GM04504 (cell line): ENCODE results near the gene PALM.
A peak's percentile ranks its signal among the peaks of the same experiment; 100 is the strongest.
"Not testable (repeated sequence)": the region's sequence is repeated elsewhere in the genome, so short reads cannot be mapped to it uniquely, and the experiment has no call there.

Experiments
- DNase-seq: peaks from one replicate; pipeline ENCODE4 v3.0.0-alpha.2; 2012; ENCODE audit warnings: low read depth

PALM gene, protein sequence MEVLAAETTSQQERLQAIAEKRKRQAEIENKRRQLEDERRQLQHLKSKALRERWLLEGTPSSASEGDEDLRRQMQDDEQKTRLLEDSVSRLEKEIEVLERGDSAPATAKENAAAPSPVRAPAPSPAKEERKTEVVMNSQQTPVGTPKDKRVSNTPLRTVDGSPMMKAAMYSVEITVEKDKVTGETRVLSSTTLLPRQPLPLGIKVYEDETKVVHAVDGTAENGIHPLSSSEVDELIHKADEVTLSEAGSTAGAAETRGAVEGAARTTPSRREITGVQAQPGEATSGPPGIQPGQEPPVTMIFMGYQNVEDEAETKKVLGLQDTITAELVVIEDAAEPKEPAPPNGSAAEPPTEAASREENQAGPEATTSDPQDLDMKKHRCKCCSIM

DNA sequence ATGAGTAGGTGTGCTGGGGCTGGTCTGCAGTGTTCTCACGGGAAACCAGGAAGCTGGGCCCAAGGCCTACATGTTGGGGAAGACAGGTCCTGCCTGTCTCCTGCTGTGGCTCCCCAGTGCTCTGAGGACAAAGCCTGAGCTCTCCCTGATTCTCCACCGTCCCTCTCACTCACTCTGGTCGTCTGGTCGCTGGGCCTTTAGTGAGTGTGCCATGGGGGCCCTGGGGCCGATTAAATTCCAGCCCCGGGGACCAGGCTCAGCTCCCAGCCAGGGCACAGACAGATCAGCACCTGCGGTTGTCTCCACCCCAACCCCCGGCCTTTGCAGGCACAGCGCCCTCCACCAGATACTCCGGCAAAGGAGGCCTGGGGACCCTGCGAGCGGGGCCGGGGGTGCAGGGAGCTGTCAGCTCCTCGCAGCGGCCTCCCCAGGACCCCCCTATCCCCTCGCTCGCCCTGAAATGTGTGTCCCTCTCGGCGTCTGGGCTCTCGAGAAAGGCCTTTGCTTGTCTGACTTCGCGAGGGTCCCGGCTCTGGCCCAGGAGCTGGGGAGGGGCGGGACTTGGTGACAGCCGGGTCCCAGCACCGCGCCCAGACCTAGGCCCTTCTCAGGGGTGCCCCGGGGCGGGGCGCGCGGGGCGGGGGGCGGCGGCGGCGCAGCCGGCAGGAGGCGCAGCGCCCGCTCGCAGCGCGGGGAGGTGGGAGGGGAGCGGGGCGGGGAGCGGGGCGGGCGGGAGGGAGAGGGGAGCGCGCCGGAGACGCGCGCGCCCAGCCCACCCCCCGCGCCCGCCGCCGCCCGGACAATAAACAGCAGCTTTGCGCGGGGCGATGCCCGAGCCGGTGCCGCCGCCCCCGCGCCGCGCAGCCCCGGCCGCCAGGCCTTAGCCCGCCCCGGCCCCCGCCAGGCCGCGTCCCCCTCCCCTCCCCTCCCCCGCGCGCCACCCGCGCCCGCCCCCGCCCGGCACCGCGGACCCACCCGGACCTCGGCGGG, at the start of gene PALM:
Gene PALM, plus strand, starts transcription at position 782 of the 990 bp plus-strand sequence. CDS start 212 bp downstream, outside the sequence.
- no peak for DNase-seq

DNA sequence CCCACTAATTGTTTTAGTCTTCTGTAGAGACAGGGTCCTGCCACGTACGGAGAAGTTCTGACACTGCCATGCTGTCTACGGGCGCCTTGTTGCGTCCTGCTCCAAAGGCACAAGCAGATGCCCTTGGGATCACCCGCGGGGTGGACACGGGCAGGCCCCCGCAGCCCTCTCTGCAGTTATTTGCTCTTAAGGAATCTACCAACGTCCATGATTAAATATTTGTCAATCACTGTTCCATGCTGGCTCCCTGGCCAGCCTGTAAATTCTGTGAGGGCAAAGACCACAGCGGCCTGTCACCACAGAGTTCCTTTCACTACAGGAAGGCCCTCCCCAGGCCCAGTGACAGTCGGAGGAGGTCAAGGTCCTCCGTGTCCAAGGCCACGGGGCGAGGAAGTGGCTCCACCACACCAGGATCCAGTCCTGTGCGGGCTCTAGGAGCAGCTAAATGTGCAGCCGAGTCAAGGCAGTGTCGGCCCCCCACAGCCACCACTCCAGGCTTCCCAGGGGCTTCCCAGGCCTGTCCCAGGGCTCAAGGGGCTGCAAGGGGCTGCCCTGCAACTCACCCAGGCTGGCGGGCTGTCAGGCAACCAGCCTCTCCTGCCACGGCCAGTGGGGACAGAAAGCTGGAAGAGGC, 47.8 kb upstream of the PALM start:
- no peak for DNase-seq

DNA sequence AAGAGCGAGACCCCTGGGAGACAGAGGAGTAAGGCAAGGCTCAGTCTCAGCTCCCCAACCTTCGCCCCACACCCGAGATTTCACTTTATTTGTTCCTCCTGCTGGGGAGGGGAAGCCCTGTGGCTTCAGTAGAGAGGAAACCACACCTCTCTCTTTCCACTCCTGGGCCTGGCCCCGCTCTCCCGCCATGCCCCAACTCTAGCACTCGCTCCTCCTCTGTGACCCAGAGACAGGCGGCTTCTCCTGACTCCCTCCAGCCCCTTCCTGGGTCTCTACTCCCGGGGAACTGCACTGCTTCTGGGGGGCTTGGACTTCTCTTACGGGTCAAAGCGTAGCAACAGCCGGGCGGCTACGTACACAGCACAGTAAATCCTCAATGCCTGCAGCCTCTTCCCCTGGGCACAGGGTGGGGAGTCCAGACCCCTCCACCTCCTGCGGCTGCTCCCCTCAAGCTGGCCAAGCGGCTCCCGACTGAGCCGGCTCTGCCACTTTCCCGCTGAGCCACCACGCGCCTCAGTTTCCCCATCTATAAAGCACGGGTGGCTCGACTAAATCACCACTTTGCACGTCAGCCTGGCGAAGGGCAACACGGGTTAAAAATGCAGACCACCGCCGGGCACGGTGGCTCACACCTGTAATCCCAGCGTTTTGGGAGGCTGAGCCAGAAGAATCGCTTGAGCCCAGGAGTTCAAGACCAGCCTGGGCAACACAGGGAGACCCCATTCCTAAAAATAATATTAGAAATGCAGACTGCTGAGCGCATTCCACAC, 47.1 kb upstream of the PALM start:
- no peak for DNase-seq

DNA sequence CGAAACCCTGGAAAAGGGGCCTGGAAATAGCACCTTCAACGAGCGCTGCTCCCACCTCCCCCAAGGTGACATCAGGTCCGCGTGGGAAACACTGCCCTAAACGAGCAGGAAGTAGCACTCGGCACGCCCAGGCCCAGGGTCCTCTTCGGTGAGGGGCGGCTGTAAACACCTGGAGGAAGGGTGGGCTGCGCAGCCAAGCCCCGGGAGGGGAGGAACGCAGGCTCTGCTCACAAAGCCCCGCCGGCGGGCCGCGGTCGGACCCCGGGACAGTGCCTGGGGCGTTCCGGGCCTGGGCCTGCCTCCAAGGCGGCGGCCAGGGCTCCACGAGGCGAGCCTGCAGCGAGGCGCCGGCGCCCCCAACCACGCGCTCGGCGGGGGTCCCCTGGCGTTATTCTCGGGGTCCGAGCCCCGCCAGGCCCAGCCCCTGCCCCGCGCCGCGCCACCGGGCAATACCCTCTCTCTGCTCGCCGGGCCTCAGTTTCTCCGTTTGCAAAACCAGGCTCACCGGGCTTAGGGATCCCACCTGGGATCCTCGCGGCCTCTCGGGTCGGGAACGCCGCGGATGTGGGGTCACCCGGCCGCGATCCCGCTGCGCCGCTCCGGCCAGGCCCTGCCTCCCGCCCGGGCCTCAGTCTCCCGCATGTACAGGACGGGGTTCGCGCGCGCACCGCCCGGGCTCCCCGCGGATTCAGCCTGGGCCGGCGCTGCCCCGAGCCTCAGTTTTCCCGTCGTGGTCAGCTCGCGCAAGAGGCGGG, 46.4 kb upstream of the PALM start:
- no peak for DNase-seq

DNA sequence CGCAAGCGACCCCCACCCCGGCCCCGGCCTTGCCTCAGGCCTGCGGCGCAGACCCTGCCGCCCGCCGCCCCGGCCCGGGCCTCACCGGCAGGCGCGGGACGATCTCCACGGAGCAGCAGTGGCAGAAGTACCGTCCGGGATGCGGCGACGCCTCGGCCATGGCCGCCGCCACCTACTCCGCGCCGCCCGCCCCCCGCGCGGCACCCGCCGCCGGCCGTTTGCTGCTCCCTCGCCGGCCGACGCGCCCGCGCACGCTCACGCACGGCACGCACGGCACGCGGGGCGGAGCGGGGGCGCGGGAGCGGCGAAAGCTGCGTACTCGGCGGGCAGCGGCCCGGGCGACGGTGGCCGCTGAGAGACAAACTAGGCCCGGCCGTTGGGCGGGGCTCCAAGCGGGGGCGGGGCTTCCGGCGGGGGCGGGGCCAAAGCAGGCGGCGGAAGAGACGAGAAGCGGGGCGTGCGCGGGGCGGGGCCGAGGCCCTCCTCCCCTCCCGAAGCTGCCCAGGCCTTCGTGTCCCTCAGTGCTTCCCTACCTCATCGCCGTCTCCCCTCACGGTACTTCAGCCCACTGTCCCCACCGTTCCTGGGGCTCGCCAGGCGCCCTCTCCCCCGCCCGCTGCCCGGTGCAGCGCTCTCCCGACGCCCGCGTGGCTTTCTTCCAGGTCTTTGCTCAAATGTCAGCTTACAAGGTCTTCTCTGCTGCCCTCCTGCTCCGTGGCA, 45.6 kb upstream of the PALM start, which contains the start of gene RNF126:
Gene RNF126, minus strand, starts transcription at position 253 of the 720 bp plus-strand sequence. Its CDS starts 93 bp downstream, at position 160.
- DNase-seq: peak; percentile 78

DNA sequence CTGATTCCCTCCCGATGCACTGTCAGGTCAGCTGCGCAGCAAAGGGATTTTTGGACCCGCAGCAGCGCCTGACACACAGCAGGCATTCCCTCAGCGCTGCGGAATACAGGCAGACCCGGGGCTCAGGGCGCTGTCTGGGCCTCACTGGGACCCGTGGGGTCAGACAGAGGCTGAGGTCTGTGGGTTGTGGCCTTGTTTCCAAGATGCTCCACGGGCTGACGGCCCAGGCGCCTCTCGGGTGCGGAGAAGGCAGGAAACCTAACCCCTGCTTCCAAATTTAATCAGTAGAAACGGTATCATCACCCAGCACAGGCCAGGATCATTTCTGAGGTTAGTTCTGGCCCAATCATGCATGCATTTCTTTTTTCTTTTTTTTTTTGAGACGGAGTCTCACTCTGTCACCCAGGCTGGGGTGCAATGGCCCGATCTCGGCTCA, 45.0 kb upstream of the PALM start:
- DNase-seq: no peak

DNA sequence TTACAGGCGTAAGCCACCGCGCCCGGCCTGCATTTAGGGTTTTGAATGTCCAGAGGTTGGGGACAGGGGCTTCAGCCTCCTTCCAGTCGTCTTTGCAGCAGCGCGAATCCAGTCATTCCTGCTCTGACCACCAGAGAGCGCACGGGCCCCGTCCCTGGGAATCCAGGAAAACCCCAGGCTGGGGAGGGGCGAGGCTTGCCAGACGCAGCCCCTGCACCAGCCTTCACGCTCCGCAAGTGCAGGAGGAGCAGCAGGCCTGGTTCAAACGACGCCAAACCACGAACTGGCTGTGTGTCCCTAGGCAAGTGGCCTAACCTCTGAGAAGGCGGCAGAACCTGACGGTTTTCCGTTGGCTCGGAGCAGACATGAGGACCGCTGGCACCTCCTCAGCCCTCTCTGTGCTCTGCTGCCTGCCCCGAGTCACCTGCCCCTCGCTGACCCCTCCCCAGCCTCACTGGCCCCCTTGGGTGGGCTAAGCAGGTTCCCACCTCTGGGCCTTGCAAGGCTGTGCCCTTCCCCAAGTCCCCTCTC, 43.8 kb upstream of the PALM start:
- DNase-seq: no peak

DNA sequence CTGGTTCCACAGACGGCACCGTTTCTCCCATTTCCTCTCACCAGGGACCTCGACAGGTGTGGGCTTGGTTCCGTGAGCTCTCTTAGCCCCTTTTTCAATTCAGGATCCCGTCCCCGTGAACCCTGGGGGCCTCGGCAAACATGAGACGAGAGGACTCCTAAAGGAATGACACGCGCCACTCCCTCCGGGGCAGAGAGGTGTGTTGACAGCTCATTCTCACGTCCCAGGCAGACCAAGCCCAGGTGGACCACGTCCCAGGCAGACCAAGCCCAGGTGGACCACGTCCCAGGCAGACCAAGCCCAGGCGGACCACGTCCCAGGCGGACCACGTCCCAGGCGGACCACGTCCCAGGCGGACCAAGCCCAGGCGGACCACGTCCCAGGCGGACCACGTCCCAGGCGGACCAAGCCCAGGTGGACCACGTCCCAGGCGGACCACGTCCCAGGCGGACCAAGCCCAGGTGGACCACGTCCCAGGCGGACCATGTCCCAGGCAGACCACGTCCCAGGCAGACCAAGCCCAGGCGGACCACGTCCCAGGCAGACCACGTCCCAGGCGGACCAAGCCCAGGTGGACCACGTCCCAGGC, 41.7 kb upstream of the PALM start:
- DNase-seq: not testable (repeated sequence)

DNA sequence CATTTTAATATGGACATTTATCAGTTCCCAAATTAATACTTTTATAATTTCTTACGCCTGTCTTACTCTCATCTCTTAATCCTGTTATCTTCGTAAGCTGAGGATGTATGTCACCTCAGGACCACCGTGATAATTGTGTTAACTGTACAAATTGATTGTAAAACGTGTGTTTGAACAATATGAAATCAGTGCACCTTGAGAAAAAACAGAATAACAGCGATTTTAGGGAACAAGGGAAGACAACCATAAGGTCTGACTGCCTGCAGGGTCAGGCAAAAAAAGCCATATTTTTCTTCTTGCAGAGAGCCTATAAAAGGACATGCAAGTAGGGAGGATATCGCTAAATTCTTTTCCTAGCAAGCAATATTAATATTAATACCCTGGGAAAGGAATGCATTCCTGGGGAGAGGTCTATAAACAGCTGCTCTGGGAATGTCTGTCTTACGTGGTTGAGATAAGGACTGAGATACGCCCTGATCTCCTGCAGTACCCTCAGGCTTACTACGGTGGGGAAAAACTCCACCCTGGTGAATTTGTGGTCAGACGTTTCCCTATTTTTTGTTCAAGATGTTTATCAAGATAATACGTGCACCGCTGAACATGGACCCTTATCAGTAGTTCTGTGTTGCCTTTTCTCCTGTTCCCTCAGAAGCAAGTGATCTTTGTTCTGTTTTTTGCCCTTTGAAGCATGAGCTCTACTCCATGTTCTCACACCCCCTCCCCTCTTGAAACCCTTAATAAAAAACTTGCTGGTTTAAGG, 39.9 kb upstream of the PALM start:
- DNase-seq: not testable (repeated sequence)

DNA sequence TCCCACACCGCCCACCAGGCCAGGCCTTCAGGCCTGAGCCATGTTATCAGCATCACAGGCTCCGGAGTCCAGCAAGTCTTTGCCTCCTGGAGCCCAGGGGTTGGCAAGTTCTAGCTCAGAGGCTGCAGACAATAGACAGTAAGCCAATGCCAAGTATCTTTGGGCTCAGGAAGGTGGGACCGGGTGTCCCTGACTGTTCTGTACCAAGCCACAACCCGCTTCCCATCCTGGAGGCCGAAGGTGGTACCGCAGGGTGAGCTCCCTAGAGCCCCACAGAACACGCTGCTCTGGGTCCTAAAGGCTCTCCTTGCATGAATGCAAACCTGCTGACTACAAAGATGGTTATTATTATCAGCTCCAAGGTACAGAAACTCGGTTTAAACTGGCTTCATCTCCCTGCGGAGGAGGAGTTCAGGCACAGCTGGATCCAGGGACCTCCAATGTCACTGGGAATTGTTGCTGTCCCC, 38.1 kb upstream of the PALM start:
- no peak for DNase-seq

DNA sequence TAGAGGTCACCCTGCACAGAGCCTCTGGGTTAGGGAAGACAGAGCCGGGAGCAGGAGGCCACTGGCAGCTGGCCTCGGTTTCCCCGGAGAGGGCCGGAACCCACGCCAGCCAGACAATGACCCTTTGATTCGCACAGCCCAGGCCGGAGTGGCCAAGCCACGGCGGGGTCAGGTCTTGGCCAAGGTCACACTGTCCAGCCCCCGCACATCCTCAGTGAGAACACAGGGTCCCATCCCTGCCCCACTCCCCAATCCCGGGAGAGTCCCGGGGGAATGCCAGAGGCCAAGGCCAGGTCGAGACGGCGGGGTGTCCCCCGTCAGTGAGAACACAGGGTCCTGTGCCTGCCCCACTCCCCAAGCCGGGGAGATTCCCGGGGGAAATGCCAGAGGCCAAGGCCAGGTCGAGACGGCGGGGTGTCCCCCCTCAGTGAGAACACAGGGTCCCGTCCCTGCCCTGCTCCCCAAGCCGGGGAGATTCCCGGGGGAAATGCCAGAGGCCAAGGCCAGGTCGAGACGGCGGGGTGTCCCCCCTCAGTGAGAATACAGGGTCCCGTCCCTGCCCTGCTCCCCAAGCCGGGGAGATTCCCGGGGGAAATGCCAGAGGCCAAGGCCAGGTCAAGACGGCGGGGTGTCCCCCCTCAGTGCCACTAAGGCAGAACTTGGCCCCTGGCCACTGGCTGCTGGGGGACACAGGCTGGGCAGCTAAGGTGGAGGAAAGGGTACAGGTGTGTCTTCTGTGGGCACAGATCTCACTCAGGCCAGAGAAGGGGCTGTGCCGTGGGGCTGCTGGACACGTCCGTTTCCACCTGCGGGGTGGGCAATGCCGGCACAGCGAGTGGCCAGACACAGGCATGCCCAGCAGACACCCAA, 34.2 kb upstream of the PALM start:
- DNase-seq: no peak

DNA sequence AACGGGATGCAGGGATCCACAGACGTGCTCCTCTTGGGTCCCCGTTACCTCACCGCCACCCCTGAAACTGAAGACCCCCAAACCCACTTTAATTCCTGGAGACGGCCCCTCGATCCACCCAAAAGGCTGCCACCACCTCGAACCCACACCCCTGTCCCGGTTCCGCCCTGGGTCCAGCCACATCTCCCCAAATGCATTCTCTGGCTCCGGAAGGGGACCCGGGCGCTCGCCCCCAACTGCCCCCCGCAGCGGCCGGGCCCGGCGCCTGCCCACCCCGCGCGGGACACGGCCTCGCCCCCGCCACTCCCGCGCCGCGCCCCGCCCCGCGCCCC, 32.8 kb upstream of the PALM start:
- DNase-seq: no peak

DNA sequence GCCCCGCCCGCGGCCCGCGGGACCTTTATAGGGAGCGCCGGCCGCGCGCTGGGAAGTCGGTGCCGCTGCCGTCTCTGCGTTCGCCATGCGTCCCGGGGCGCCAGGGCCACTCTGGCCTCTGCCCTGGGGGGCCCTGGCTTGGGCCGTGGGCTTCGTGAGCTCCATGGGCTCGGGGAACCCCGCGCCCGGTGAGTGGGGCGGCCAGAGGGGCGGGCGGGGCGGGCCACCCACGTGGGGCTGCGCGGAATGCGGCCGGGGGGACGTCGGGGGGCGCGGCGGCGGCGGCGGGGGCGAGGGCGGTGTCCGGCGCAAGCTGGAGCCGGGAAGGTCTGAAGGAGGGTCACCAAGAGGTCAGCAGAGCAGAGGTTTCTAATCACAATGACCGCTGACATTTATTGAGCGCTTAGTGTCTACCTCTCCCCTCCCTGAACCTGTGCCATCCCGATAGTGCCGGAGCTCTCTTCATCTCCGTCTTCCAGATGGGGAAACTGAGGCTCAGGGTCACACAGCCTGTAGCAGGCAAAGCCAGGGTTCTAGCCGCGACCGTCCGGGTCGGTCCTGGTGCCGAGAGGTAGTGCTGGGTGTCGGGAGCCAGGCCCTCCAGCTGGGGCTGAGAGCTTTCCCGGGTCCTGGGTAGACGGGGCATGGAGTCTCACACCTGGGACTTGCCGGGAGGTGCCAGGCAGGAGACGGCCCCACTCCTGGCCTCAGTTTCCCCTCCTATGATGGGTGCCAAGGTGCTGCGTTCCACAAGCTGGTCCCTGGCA, 32.2 kb upstream of the PALM start, which contains the start of gene FSTL3:
Gene FSTL3, plus strand, starts transcription at position 54 of the 767 bp plus-strand sequence. Its CDS starts 32 bp downstream, at position 86.
- DNase-seq: no peak

DNA sequence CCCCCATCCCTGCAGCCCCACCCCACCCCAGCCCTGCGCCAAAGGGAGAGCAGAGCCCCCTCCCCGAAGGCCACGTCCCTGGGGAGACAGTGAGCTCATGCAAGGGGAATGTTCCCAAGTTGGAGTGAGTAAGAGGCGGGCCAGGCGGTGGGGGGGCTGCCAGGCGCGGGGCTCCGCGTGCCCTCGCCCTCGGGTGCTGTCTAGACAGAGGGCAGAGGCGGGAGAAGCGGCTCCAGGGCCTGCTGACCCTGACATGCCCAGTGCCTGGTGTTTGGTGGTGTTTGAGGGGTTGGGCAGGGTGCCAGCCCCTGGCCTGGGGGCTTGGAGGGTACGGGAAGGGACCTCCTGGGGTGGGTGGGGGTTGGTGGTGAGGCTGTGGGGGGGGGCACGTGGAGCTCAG, 31.5 kb upstream of the PALM start:
- peak; percentile 58 for DNase-seq

DNA sequence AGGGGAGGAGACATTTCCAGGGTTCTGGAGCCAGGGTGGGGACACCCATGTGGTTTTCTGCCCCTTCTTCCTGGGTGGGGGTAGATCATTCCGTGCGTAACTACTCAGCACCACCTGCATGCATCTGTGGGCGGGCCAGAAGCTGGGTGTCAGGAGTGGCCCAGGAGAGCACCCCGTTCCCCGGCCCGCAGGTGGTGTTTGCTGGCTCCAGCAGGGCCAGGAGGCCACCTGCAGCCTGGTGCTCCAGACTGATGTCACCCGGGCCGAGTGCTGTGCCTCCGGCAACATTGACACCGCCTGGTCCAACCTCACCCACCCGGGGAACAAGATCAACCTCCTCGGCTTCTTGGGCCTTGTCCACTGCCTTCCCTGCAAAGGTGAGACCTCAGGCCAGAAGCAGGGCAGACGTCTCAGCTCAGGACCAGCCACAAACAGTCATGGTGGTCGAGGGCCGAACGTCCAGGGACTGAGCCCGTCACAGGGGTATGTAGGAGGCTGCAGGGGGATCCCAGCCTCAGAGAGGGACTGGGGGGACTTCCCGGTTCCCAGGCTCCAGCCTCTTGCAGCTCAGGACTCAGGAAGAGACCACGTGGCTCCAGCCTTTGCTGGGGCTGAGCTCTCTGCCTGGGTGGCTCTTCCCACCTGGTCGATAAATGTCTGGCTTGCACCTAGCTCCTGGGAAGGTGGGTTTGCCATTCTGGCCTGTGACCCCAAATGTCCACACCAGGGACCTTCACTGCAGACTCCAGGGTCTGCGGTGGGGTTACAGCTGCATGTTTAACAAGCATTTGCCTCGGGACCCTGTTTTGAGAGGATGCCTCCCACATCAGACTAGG, 30.9 kb upstream of the PALM start:
- no peak for DNase-seq
